Breast epithelium (tissue), 4 donors: ENCODE data around the gene PIK3R1. TPM values are rescaled to one million over a fixed set of nuclear protein-coding genes. Genes with fewer than 3 reads are reported as not detected.

Source experiments
- DNase-seq, 2 donors: peaks; one replicate each; pipeline ENCODE4 v3.0.0-alpha.2; 2019; ENCODE audit warnings: low spot score in 2 of 2
- H3K27ac ChIP-seq, 2 donors: fragments of 200-600 bp; sonication (generic) in 1 of 2; one replicate each; pipeline ENCODE4 v1.5.1; 2016 to 2019; ENCODE audit warnings: mild to moderate bottlenecking in 1 of 2
- H3K27me3 ChIP-seq, 2 donors: fragments of 200-600 bp; sonication (generic) in 1 of 2; one replicate each; pipeline versions ENCODE4 v1.5.1 to v1.6.0; 2017 to 2019; ENCODE audit warnings: control low read depth in 1 of 2, mild to moderate bottlenecking in 1 of 2
- H3K36me3 ChIP-seq: fragments of 200-600 bp; one replicate; pipeline ENCODE4 v1.5.1; 2019
- H3K4me1 ChIP-seq, 2 donors: fragments of 200-600 bp; sonication (generic); one replicate each; pipeline ENCODE4 v1.5.1; 2016 to 2019; ENCODE audit warnings: control low read depth in 1 of 2
- H3K4me3 ChIP-seq, 3 donors: fragments of 200-600 bp; sonication (generic); 1 replicate in 2 of 3; 2 replicates in 1 of 3; pipeline ENCODE4 v1.5.1; 2016 to 2019; ENCODE audit warnings: mild to moderate bottlenecking in 3 of 3, moderate library complexity in 2 of 3
- H3K9me3 ChIP-seq, 2 donors: fragments of 200-600 bp; sonication (generic) in 1 of 2; one replicate each; pipeline ENCODE4 v1.5.1; 2016 to 2019; ENCODE audit warnings: control low read depth in 1 of 2
- POLR2A ChIP-seq: fragments of 450-650 bp; IDR thresholded peaks from one replicate; pipeline ENCODE4 v1.6.1; 2016; ENCODE audit warnings: antibody characterized with exemption, mild to moderate bottlenecking, moderate library complexity
- POLR2AphosphoS5 ChIP-seq, 3 donors: sonication (generic); formaldehyde crosslinking; IDR thresholded peaks; one replicate each; pipeline ENCODE4 v1.6.1; 2017; ENCODE audit warnings: antibody characterized with exemption in 3 of 3
- intact Hi-C: fragments of 100-400 bp; cut with DNase I; formaldehyde crosslinking; loops from one replicate; pipeline ENCODE4 v1.15.1; 2023; ENCODE audit warnings: low total_unique reads
- total RNA-seq, 3 donors: library from RNA; depleted of rRNA; stranded (reverse); fragments of >200 nt; gene quantifications; one replicate each; pipeline ENCODE4 v1.1.0, GENCODE V29; 2016
- TF ChIP-seq, protein P1 (sequence below), 3 donors: fragments of 450-650 bp; IDR thresholded peaks; one replicate each; pipeline ENCODE4 v1.5.1; 2016 to 2017; ENCODE audit warnings: antibody characterized with exemption in 3 of 3, mild to moderate bottlenecking in 3 of 3, moderate library complexity in 3 of 3

PIK3R1 gene
- total RNA-seq, 3 donors from 2014 or later = 193 to 429 (median 275) TPM

DNA sequence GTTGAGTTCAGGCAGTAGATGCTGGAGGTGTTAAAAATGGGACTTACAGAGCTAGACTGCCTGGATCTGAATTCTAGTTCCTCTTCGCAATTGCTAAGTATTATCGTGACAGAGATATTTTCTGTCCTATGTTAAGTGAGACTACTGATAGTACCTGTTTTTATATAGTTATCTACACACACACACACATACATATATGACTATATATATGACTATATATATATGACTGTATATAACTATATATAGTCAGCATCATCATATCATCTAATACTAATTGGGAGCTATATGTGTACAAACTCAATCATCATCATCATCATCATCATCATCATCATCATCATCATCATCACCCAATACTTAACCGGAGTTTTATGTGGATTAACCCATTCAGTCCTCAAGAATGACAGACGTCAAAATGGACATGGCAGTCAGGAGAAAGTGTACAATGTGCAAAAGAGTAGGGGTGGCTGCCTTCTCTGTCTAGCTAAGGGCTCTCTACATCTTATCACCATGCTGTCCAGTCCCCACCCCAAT is 7.3 kb downstream of the PIK3R1 start:
- intact Hi-C loops = no loop called here
- DNase-seq = no peak
- H3K9me3 ChIP-seq = peaks cover 0 to 8% of the 10 kb centered on the region in 2 donors
- H3K27me3 ChIP-seq = no peaks in the 10 kb centered on the region
- peaks cover 4% of the 10 kb centered on the region for H3K36me3 ChIP-seq
- peaks cover 0 to 24% of the 10 kb centered on the region in 2 donors for H3K4me1 ChIP-seq
- peak overlapping the region in 2 of 3 donors; percentile 37 to 96 for H3K4me3 ChIP-seq
- TF ChIP-seq POLR2AphosphoS5 (IDR thresholded peaks at IDR 0.05) (no peak), POLR2A (no peak)
- TF ChIP-seq, protein P1, sequence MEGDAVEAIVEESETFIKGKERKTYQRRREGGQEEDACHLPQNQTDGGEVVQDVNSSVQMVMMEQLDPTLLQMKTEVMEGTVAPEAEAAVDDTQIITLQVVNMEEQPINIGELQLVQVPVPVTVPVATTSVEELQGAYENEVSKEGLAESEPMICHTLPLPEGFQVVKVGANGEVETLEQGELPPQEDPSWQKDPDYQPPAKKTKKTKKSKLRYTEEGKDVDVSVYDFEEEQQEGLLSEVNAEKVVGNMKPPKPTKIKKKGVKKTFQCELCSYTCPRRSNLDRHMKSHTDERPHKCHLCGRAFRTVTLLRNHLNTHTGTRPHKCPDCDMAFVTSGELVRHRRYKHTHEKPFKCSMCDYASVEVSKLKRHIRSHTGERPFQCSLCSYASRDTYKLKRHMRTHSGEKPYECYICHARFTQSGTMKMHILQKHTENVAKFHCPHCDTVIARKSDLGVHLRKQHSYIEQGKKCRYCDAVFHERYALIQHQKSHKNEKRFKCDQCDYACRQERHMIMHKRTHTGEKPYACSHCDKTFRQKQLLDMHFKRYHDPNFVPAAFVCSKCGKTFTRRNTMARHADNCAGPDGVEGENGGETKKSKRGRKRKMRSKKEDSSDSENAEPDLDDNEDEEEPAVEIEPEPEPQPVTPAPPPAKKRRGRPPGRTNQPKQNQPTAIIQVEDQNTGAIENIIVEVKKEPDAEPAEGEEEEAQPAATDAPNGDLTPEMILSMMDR (IDR thresholded peaks at IDR 0.05) = no peak
- peak overlapping the region; percentile 46 to 64 for H3K27ac ChIP-seq

GRCh38 chr5:68223904-68224303 is 8.3 kb downstream of the PIK3R1 start:
- peak overlapping the region in 2 of 3 donors; percentile 37 to 40 for H3K4me3 ChIP-seq
- no peak for TF ChIP-seq POLR2AphosphoS5 (IDR thresholded peaks at IDR 0.05)
- TF ChIP-seq POLR2A = no peak
- TF ChIP-seq, protein P1 (IDR thresholded peaks at IDR 0.05) = no peak
- peak overlapping the region; percentile 46 to 64 for H3K27ac ChIP-seq
- H3K27me3 ChIP-seq = no peaks in the 10 kb centered on the region
- H3K36me3 ChIP-seq = peaks cover 4% of the 10 kb centered on the region
- peaks cover 0 to 24% of the 10 kb centered on the region in 2 donors for H3K4me1 ChIP-seq
- intact Hi-C loops = no loop called here
- no peak for DNase-seq
- H3K9me3 ChIP-seq = peaks cover 0 to 8% of the 10 kb centered on the region in 2 donors

- TF ChIP-seq POLR2A (no peak), POLR2AphosphoS5 (IDR thresholded peaks at IDR 0.05) (no peak)
- TF ChIP-seq, protein P1 (IDR thresholded peaks at IDR 0.05) = no peak
- Histone ChIP-seq H3K4me1 (peaks cover 0 to 29% of the 10 kb centered on the region in 2 donors), H3K36me3 (peaks cover 4% of the 10 kb centered on the region), H3K27me3 (no peaks in the 10 kb centered on the region), H3K9me3 (peaks cover 0 to 8% of the 10 kb centered on the region in 2 donors), H3K4me3 (peak overlapping the region in 2 of 3 donors; percentile 37 to 40), H3K27ac (peak overlapping the region; percentile 54 to 62)
- intact Hi-C loops = no loop called here
- DNase-seq = no peak
These were observed 9.1 kb downstream of the PIK3R1 start for GRCh38 chr5:68224509-68225187.

- peaks cover 0 to 8% of the 10 kb centered on the region in 2 donors for H3K9me3 ChIP-seq
- intact Hi-C loops = no loop called here
- H3K4me3 ChIP-seq = peak overlapping the region in 2 of 3 donors; percentile 22 to 29
- peak in 1 of 2 donors; percentile 64 for DNase-seq
- H3K27ac ChIP-seq = peak overlapping the region; percentile 42 to 54
- peaks cover 4% of the 10 kb centered on the region for H3K36me3 ChIP-seq
- H3K27me3 ChIP-seq = no peaks in the 10 kb centered on the region
- TF ChIP-seq, protein P1 (IDR thresholded peaks at IDR 0.05) = no peak
- TF ChIP-seq POLR2A (no peak), POLR2AphosphoS5 (IDR thresholded peaks at IDR 0.05) (peak in 2 of 3 donors; percentile 11 to 62)
- peaks cover 0 to 35% of the 10 kb centered on the region in 2 donors for H3K4me1 ChIP-seq
These were observed 9.8 kb downstream of the PIK3R1 start for GRCh38 chr5:68225188-68225910.
